ENCODE results near the gene PPP1R7. TPM values are rescaled to one million over a fixed set of nuclear protein-coding genes. Genes with fewer than 3 reads are reported as not detected.

Gene PPP1R7
- total RNA-seq, 1 donor from 2014 or later = 52.9 TPM

GRCh38 chr2:241146286-241146685, 4.0 kb upstream of the PPP1R7 start:
- Histone ChIP-seq H3K36me3 (no peaks in the 10 kb centered on the region), H3K4me1 (peaks cover 10% of the 10 kb centered on the region), H3K4me3 (no peak overlapping the region), H3K79me2 (ENCODE audit: low read depth) (peaks cover 37% of the 10 kb centered on the region), H3F3A (ENCODE audit: low read depth) (peaks cover 5% of the 10 kb centered on the region), H4K20me1 (ENCODE audit: low read depth) (peaks cover 13% of the 10 kb centered on the region), H2AFZ (replicated peaks) (no peak overlapping the region), H3K27me3 (peaks cover 10% of the 10 kb centered on the region), H3K9ac (no peak overlapping the region), H3K27ac (no peak overlapping the region), H3K4me2 (no peak overlapping the region), H3K9me3 (ENCODE audit: low read depth) (no peaks in the 10 kb centered on the region)
- TF ChIP-seq EZH2phosphoT487 (IDR thresholded peaks at IDR 0.05) (no peak), CTCF (IDR thresholded peaks at IDR 0.05) (no peak), EZH2 (IDR thresholded peaks at IDR 0.05) (no peak)
- no peak for DNase-seq (ENCODE audit: low spot score)
- Mint-ChIP-seq H3K9me3 (no peaks in the 10 kb centered on the region), H3K27me3 (ENCODE audit: insufficient read depth, low read depth) (peaks cover 3% of the 10 kb centered on the region), H3K4me3 (no peak overlapping the region), H3K4me1 (peaks cover 33% of the 10 kb centered on the region), H3K36me3 (peaks cover 4% of the 10 kb centered on the region), H3K27ac (no peak overlapping the region)

GRCh38 chr2:241147336-241147735, 2.9 kb upstream of the PPP1R7 start:
- H3K4me2 ChIP-seq = no peak overlapping the region
- peak overlapping the region; percentile 98 for H3K4me3 Mint-ChIP-seq
- TF ChIP-seq EZH2 (IDR thresholded peaks at IDR 0.05) (no peak), CTCF (IDR thresholded peaks at IDR 0.05) (no peak), EZH2phosphoT487 (IDR thresholded peaks at IDR 0.05) (no peak)

GRCh38 chr2:241148239-241148638, 2.0 kb upstream of the PPP1R7 start:
- H3K9ac ChIP-seq = peak overlapping the region; percentile 14
- Mint-ChIP-seq H3K4me1 (peaks cover 25% of the 10 kb centered on the region), H3K9me3 (no peaks in the 10 kb centered on the region), H3K27me3 (ENCODE audit: insufficient read depth, low read depth) (peaks cover 3% of the 10 kb centered on the region), H3K27ac (no peak overlapping the region), H3K36me3 (no peaks in the 10 kb centered on the region), H3K4me3 (peak overlapping the region; percentile 98)
- H4K20me1 ChIP-seq (ENCODE audit: low read depth) = peaks cover 9% of the 10 kb centered on the region
- peak overlapping the region; percentile 75 for H2AFZ ChIP-seq (replicated peaks)
- H3K4me2 ChIP-seq = peak overlapping the region; percentile 88
- DNase-seq (ENCODE audit: low spot score) = no peak
- H3K27ac ChIP-seq = no peak overlapping the region
- H3K36me3 ChIP-seq = no peaks in the 10 kb centered on the region
- H3K4me3 ChIP-seq = peak overlapping the region; percentile 87
- TF ChIP-seq CTCF (IDR thresholded peaks at IDR 0.05) = no peak
- TF ChIP-seq EZH2 (IDR thresholded peaks at IDR 0.05) = no peak
- TF ChIP-seq EZH2phosphoT487 (IDR thresholded peaks at IDR 0.05) = no peak
- H3K27me3 ChIP-seq = peaks cover 10% of the 10 kb centered on the region
- peaks cover 5% of the 10 kb centered on the region for H3F3A ChIP-seq (ENCODE audit: low read depth)
- peaks cover 10% of the 10 kb centered on the region for H3K4me1 ChIP-seq
- H3K79me2 ChIP-seq (ENCODE audit: low read depth) = peaks cover 43% of the 10 kb centered on the region
- H3K9me3 ChIP-seq (ENCODE audit: low read depth) = no peaks in the 10 kb centered on the region

More at GRCh38 chr2:241147336-241147735, 2.9 kb upstream of the PPP1R7 start:
- peaks cover 32% of the 10 kb centered on the region for H3K4me1 Mint-ChIP-seq
- H3K4me1 ChIP-seq = peaks cover 10% of the 10 kb centered on the region
- no peak overlapping the region for H3K9ac ChIP-seq
- no peak overlapping the region for H2AFZ ChIP-seq (replicated peaks)
- peaks cover 3% of the 10 kb centered on the region for H3K27me3 Mint-ChIP-seq (ENCODE audit: insufficient read depth, low read depth)
- H3K27ac ChIP-seq = no peak overlapping the region
- peaks cover 5% of the 10 kb centered on the region for H3F3A ChIP-seq (ENCODE audit: low read depth)
- H3K36me3 ChIP-seq = no peaks in the 10 kb centered on the region
- no peak overlapping the region for H3K27ac Mint-ChIP-seq
- H3K9me3 ChIP-seq (ENCODE audit: low read depth) = no peaks in the 10 kb centered on the region
- DNase-seq (ENCODE audit: low spot score) = no peak
- no peaks in the 10 kb centered on the region for H3K9me3 Mint-ChIP-seq
- H4K20me1 ChIP-seq (ENCODE audit: low read depth) = peaks cover 13% of the 10 kb centered on the region
- peaks cover 10% of the 10 kb centered on the region for H3K27me3 ChIP-seq
- H3K79me2 ChIP-seq (ENCODE audit: low read depth) = peaks cover 43% of the 10 kb centered on the region
- H3K4me3 ChIP-seq = no peak overlapping the region
- no peaks in the 10 kb centered on the region for H3K36me3 Mint-ChIP-seq

Measured in neural progenitor cell (in vitro differentiated cells).